SH-SY5Y (cell line): ENCODE measurements around the gene OGFOD1.

Experiments
- GATA2 ChIP-seq: IDR thresholded peaks from 2 replicates; pipeline ENCODE4 v1.6.1; 2011; ENCODE audit warnings: mild to moderate bottlenecking, low read depth, low read length
- GATA3 ChIP-seq: IDR thresholded peaks from 2 replicates; pipeline ENCODE4 v1.6.1; 2011; ENCODE audit warnings: low read depth, mild to moderate bottlenecking, low read length, moderate library complexity

- TF ChIP-seq GATA2 (no peak), GATA3 (no peak)
Measured at GRCh38 chr16:56457927-56458470, 6.6 kb downstream of the OGFOD1 start.
